Colonic mucosa (tissue), 4 donors: ENCODE measurements around the gene TRIM29. TPM values are rescaled to one million over a fixed set of nuclear protein-coding genes. Genes with fewer than 3 reads are reported as not detected.

ENCODE experiments used
- DNase-seq: peaks from one replicate; pipeline ENCODE4 v3.0.0-alpha.2; 2020
- H3K27ac ChIP-seq: fragments of 200-600 bp; one replicate; pipeline ENCODE4 v1.8.0; 2021
- H3K27me3 ChIP-seq: fragments of 200-600 bp; one replicate; pipeline ENCODE4 v1.8.0; 2021
- H3K36me3 ChIP-seq: fragments of 200-600 bp; one replicate; pipeline ENCODE4 v1.8.0; 2021
- H3K4me1 ChIP-seq: fragments of 200-600 bp; one replicate; pipeline ENCODE4 v1.8.0; 2021; ENCODE audit warnings: mild to moderate bottlenecking
- H3K4me3 ChIP-seq: fragments of 200-600 bp; one replicate; pipeline ENCODE4 v1.8.0; 2021
- H3K9ac ChIP-seq, 2 donors: one replicate each; pipeline ENCODE4 v1.7.0; 2013; ENCODE audit warnings: control low read depth in 2 of 2, low read depth in 2 of 2, low read length in 2 of 2
- H3K9me3 ChIP-seq: fragments of 200-600 bp; one replicate; pipeline ENCODE4 v1.8.0; 2021
- CTCF ChIP-seq: fragments of 200-600 bp; IDR thresholded peaks from one replicate; pipeline ENCODE4 v1.8.0; 2022; ENCODE audit warnings: antibody characterized with exemption, mild to moderate bottlenecking
- intact Hi-C: fragments of 100-400 bp; cut with DNase I; formaldehyde crosslinking; loops from one replicate; pipeline ENCODE4 v1.14.1; 2022
- total RNA-seq, 2 donors: library from RNA; stranded (reverse); fragmentation: NEBNext Ultra II Directional in 1 of 2; extraction: Animal tissue kit (Norgen Biotek cat#: 25700) in 1 of 2; gene quantifications; one replicate each; pipeline ENCODE4 v1.2.1, GENCODE V29; 2021
- donor health status: healthy.
- donor health status: DM: no; HTN: no; CAD: no.
- donor health status: DM: no; HTN: no; CAD: no.

Gene TRIM29
- total RNA-seq, 2 donors from 2014 or later, result 3.4 to 4.0 TPM

GRCh38 chr11:120134931-120135228 is 3.0 kb downstream of the TRIM29 start:
- Histone ChIP-seq H3K9ac (no peak overlapping the region), H3K27ac (no peak overlapping the region), H3K9me3 (no peaks in the 10 kb centered on the region), H3K4me1 (no peaks in the 10 kb centered on the region), H3K36me3 (no peaks in the 10 kb centered on the region), H3K4me3 (no peak overlapping the region), H3K27me3 (no peaks in the 10 kb centered on the region)
- no peak for TF ChIP-seq CTCF
- intact Hi-C loops, result no loop called here
- DNase-seq, result peak; percentile 9

GRCh38 chr11:120134106-120134930 is 3.6 kb downstream of the TRIM29 start:
- no peaks in the 10 kb centered on the region for H3K27me3 ChIP-seq
- no peak overlapping the region for H3K9ac ChIP-seq
- H3K4me1 ChIP-seq, result no peaks in the 10 kb centered on the region
- DNase-seq, result peak; percentile 14
- H3K9me3 ChIP-seq, result no peaks in the 10 kb centered on the region
- no peak for TF ChIP-seq CTCF
- H3K27ac ChIP-seq, result no peak overlapping the region
- intact Hi-C loops, result no loop called here
- H3K4me3 ChIP-seq, result no peak overlapping the region
- H3K36me3 ChIP-seq, result no peaks in the 10 kb centered on the region

- Histone ChIP-seq H3K4me1 (no peaks in the 10 kb centered on the region), H3K9ac (no peak overlapping the region), H3K27me3 (no peaks in the 10 kb centered on the region), H3K36me3 (no peaks in the 10 kb centered on the region), H3K9me3 (no peaks in the 10 kb centered on the region), H3K4me3 (no peak overlapping the region), H3K27ac (no peak overlapping the region)
- intact Hi-C loops, result no loop called here
- peak; percentile 15 for DNase-seq
- no peak for TF ChIP-seq CTCF
Observed at GRCh38 chr11:120133216-120134105, 4.5 kb downstream of the TRIM29 start.

- Histone ChIP-seq H3K27ac (no peak overlapping the region), H3K4me1 (no peaks in the 10 kb centered on the region), H3K27me3 (no peaks in the 10 kb centered on the region), H3K9me3 (no peaks in the 10 kb centered on the region), H3K36me3 (no peaks in the 10 kb centered on the region), H3K9ac (no peak overlapping the region), H3K4me3 (no peak overlapping the region)
- intact Hi-C loops, result no loop called here
- DNase-seq, result no peak
- TF ChIP-seq CTCF, result no peak
Observed at GRCh38 chr11:120132645-120133185, 5.2 kb downstream of the TRIM29 start.

GRCh38 chr11:120131941-120132644 is 5.8 kb downstream of the TRIM29 start:
- Histone ChIP-seq H3K9me3 (no peaks in the 10 kb centered on the region), H3K4me3 (no peak overlapping the region), H3K36me3 (no peaks in the 10 kb centered on the region), H3K4me1 (no peaks in the 10 kb centered on the region), H3K9ac (no peak overlapping the region), H3K27me3 (no peaks in the 10 kb centered on the region), H3K27ac (no peak overlapping the region)
- intact Hi-C loops, result no loop called here
- DNase-seq, result peak; percentile 53
- TF ChIP-seq CTCF, result no peak
